ENCODE results near the gene NAT8L.

The NAT8L gene

GRCh38 chr4:2065106-2065930, 6.2 kb downstream of the NAT8L start:
- DNase-seq, result no peak

- DNase-seq, result no peak
Observed at GRCh38 chr4:2066011-2066551, 7.0 kb downstream of the NAT8L start.

- DNase-seq, result no peak
Observed at GRCh38 chr4:2066571-2067445, 7.7 kb downstream of the NAT8L start.

- DNase-seq, result no peak
Observed at GRCh38 chr4:2067446-2068197, 8.5 kb downstream of the NAT8L start.

GRCh38 chr4:2068198-2068470, 9.0 kb downstream of the NAT8L start:
- DNase-seq, result no peak

GRCh38 chr4:2068566-2068965, 9.4 kb downstream of the NAT8L start:
- no peak for DNase-seq

GRCh38 chr4:2069161-2069971, 10.2 kb downstream of the NAT8L start:
- no peak for DNase-seq

GRCh38 chr4:2069986-2070385, 10.9 kb downstream of the NAT8L start:
- no peak for DNase-seq

GRCh38 chr4:2070421-2071251, 11.5 kb downstream of the NAT8L start:
- no peak for DNase-seq

- DNase-seq, result no peak
Observed at GRCh38 chr4:2071252-2071911, 12.3 kb downstream of the NAT8L start.

GRCh38 chr4:2071912-2072867, 13.1 kb downstream of the NAT8L start:
- no peak for DNase-seq

- no peak for DNase-seq
Observed at GRCh38 chr4:2072971-2073807, 14.1 kb downstream of the NAT8L start.

- no peak for DNase-seq
Observed at GRCh38 chr4:2073808-2074481, 14.8 kb downstream of the NAT8L start.

- no peak for DNase-seq
Observed at GRCh38 chr4:2074588-2074987, 15.5 kb downstream of the NAT8L start.

- no peak for DNase-seq
Observed at GRCh38 chr4:2075171-2075986, 16.3 kb downstream of the NAT8L start.

- DNase-seq, result no peak
Observed at GRCh38 chr4:2075987-2076907, 17.1 kb downstream of the NAT8L start.

Data from SW 1271 (cell line).